ENCODE results near the gene SIGLECL1.

The SIGLECL1 gene

GRCh38 chr19:51253088-51253806 lies 2.4 kb downstream of the SIGLECL1 start:
- no peak for DNase-seq

DNA sequence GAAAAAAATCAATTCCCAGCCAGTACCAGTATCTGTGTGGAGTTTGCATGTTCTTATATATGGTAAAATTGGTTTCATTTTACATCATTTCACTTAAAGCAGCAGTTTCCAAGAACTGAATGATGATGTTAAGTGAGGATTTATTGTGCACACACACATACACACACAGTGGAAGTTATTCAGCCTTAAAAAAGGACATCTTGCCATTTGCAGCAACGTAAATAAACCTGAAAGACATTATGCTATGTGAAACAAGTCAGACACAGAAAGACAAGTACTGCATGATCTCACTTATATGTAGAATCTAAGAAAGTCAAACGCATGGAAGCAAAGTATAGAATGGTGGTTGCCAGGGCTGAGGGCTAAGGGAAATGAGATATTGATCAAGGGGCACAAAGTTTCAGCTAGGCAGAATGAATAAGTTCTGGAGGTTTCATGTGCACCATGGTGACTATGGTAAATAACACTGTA lies 5.3 kb downstream of the SIGLECL1 start:
- DNase-seq = no peak

DNA sequence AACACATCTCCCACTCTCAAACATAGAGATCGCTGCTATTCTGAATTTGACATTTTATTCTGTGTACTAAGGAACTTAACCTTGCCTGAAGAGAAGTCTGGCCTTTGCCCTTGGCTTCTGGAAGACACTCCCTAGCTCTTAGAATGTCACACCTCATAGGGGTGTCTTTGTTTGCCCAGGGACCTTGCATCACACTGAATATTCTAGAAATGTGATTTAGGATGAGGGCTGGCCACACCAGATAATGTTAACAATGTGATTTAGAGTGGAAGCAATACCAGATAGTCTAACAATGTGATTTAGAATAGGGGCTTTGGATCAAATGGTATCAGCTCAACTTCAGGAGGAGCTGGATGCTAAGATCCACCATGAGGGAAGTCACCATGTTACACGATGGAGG lies 6.6 kb downstream of the SIGLECL1 start:
- DNase-seq = no peak

- DNase-seq = no peak
Measured at GRCh38 chr19:51258165-51259160, 7.6 kb downstream of the SIGLECL1 start.

DNA sequence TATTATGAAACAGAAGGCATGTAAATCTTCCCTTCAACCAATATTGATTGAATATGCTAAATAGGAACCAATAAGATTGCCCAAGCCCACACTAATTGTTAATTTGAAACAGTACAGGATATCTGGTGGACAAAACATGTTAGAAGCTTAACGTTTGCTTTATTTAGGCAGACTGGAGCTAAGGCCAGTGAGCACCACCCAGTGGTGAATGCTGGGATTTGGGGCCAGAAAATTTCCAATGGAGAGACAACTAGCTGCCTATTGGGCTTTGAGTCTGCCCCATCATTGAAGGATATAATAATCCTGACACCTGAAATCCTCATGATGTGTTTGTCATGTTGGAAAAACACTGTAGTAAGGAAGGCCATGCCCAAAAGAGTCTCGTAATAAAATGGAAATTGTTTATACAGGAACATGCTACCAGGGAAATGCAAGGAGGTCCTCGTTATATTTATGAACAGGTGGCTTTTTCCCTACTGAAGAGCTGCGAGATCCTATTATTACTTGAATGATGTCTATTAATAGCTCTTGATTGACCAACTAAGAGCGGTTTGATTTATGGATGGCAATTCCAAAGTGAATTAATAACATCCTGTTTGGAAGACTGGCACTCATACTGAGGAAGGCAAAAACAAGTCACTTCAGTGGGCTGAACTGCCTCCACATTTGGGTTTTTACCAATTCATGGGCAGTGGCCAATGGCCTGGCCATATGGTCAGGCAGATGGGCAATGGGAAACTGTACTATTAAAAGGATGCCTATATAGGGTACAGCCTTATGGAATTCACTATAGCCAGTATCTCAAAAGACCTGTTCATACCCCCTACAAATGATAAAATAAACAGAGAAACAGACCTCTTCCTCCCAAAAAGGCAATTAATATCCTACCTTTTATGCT lies 8.7 kb downstream of the SIGLECL1 start:
- peak; percentile 46 for DNase-seq

- no peak for DNase-seq
Measured at GRCh38 chr19:51263808-51264207, 12.9 kb downstream of the SIGLECL1 start.

DNA sequence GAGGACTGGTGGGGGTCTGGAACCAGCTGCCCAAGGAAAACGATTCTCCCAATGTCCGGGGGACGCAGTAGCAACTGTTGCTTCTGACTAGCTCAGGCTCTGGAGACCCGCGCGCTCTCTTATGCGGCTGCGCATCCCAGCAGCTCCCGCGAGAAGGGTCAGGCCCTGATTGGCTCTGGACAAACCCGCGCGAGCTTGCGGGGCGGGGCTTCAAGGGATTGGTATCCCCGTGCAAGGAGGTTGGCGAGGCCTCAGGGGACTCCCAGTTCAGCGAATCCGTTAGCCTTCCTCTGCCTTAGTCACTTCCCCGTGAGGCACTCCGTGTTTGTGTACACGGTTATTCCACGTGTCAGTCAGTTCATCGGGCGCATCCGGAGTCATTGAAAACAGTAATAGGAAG lies 20.2 kb downstream of the SIGLECL1 start:
- peak; percentile 29 for DNase-seq

DNA sequence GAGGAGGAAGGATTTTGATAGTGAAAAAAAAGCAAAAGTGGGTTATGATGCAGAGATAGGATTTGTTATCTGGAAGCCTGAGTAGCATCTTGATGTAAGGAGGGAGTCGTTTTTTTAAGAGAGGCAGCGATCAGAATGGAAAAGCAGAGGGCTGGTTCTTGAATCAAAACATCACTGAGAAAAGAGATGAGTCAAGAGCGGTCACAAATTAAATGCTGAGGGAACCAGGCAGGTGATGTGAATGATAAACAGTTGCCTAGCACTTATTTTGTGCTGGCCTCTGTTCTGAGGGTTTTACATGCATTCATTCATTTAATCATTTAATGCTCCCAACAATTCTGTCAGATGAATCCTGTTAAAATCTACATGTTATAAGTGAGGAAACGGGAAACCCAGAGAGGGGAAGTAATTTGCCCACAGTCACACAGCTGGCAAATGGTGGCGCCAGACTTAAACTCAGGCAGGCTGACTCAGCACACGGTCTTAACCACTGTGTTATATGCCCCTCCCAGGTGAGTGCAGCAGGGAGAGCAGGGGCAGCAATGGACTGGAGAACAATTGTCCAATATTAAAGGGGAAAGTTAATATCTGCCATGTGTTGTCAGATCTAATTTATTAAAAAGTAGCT lies 21.4 kb downstream of the SIGLECL1 start:
- no peak for DNase-seq

GRCh38 chr19:51274049-51274770 lies 23.3 kb downstream of the SIGLECL1 start:
- DNase-seq = no peak

GRCh38 chr19:51277112-51277511 lies 26.2 kb downstream of the SIGLECL1 start:
- no peak for DNase-seq

DNA sequence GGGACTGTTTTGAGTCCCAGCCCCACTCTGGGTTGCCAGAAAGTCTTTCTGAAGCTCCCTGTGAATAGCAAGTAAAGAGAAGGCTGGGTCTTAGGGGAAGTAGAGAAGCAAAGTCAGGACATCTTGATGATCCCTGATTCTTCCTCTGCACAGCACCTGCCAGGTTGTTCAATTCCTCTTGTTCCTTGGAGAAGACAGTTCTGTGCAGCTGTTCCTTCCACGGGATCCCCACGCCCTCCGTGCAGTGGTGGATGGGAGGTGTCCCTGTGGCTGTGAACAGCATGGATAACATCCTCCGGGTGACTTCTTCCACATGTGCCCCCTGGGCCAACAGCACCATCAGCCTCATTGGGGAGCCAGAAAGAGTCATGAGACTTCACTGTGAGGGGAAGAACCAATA lies 31.5 kb downstream of the SIGLECL1 start:
- no peak for DNase-seq

DNA sequence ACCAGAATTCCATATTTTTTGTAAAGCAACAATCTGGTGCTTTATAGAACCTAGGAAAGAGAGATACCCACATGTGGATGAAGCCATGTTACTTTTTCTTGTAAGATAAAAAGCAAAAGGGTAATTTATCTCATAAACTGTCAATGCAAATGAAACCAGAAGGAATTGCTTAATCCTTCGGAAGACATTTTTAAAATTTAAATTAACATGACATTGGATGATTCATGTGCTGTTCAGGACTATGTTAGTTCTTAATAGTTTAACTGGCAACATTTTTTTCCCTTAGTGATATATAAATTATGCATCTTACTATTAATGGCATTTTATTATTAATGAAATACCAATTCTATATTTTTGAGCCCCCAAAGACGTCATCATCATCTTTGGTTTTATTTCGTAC lies 34.8 kb downstream of the SIGLECL1 start:
- DNase-seq = no peak

DNA sequence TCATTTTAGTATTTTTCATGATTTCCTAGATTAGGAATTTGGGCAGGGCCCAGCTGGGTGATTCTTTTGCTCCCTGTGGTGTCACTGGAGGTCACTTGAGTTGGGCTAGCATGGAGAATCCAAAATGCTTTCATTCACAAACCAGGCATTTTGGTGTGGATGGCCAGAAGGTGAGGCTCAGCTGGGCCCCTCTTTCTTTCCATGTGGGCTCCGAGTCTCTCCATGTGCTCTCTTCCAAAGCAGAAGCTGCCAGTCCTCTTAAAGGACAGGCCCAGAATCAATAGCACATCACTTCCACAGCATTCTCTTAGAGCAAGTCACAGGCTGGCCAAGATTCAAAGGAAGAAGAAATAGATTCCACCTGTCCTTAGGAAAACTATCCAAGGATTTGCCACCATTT lies 38.8 kb downstream of the SIGLECL1 start:
- DNase-seq = no peak

DNA sequence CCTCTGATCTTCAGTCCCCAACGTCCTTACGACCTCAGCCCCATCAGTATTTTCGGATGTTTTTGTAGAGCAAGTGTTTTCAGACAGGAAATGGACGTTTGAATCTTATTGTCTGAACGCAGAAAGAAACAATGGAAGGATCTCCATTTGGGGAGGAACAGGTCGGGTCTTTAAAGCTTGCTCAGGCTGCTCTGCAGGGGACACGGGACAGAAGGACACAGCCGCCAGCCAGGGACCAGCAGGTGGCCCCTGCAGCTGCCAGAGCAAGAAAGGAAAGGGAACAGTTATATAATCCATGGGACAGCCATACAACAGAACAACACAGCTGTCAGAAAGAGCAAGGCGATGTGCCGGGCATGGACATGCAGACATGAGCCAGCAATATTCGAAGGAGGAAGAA lies 42.1 kb downstream of the SIGLECL1 start:
- peak; percentile 70 for DNase-seq

- DNase-seq = no peak
Measured at GRCh38 chr19:51293571-51294210, 42.8 kb downstream of the SIGLECL1 start.

DNA sequence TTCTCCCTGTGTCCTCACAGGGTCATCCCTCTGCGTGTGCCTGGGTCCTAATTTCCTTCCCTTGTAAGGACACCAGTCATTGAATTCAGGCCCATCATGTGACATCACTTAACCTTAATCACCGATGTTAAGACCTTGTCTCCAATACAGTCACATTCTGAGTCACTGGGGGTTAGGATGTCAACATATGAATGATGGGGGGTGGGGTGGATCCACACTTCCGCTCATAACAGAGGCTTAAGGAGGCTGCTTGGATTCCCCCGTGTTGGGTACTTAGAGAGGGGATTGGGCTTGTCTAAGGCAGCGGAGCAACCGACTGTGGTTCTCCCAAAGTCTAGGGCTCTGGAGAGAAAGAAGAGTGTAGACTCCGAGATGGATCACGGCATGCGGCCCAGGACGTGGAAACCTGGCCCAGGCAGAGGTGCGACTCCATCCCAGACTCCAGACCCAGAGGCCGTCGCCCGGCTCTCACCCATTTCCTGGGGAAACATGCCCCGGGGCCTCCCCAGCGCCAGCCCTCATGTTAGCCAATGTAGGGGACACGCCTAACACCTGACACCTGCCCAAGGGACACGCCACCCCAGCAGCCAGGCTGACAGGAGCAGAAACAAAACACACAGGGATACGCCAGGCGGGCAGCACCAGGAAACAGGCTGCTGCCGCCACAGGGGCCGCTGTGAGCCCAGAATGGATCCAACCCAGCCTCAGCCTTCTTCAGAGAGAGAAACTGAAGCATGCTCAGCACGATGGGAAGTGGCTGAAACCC lies 43.5 kb downstream of the SIGLECL1 start:
- no peak for DNase-seq

GRCh38 chr19:51294977-51295375 lies 44.1 kb downstream of the SIGLECL1 start:
- no peak for DNase-seq

DNA sequence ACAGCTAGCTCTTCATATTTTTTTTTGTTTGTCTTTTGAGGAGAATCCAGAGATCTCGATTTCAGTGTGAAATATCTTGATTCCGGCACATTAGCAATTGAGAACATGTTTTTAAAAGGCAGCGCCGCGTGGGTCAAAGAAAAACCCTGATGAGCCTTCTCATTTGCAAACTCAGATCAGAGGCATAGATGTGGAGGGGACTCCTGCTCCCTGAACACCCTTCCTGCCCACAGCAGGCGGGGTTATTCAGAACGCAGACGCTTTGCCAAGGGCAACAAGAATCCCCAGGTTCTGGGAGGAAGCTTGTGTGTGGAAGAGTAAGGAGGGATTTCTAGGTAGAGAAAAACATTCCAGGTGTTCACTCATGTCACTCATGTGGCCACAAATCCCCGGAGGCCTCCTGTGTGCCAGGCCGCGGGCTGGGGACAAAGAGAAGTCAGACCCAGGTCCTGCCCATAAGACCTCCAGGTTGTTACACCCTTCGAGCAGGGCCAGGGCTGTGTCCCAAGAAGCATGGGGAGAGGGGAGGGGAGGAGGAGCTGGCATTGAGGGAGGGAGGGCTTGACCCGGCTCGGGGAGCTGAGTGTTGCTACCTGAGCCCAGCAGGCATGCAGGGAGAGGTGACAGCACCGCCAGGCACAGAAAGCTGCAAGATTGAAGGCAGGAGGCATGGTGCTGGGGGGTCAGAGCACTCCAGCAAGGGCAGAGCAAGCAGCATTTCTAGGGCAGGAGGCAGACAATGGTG lies 44.7 kb downstream of the SIGLECL1 start:
- no peak for DNase-seq

GRCh38 chr19:51296336-51297093 lies 45.6 kb downstream of the SIGLECL1 start:
- peak; percentile 60 for DNase-seq
